Ovary (tissue), 9 donors: ENCODE measurements around the gene STAMBP. TPM values are rescaled to one million over a fixed set of nuclear protein-coding genes. Genes with fewer than 3 reads are reported as not detected.

Experiments used
- DNase-seq, 5 donors: peaks; one replicate each; pipeline ENCODE4 v3.0.0-alpha.2; 2019 to 2020
- H3K27ac ChIP-seq, 2 donors: fragments of 200-600 bp; one replicate each; pipeline versions ENCODE4 v1.5.1 to v1.8.0; 2019 to 2022
- H3K27me3 ChIP-seq: fragments of 200-600 bp; one replicate; pipeline ENCODE4 v1.8.0; 2022
- H3K36me3 ChIP-seq: fragments of 200-600 bp; sonication (generic); one replicate; pipeline ENCODE4 v1.5.1; 2019
- H3K4me1 ChIP-seq: one replicate; pipeline ENCODE4 v1.8.1; 2013; ENCODE audit warnings: mild to moderate bottlenecking, moderate library complexity; ENCODE audit not compliant: insufficient read depth
- H3K4me3 ChIP-seq: fragments of 200-600 bp; sonication (generic); one replicate; pipeline ENCODE4 v1.5.1; 2017
- H3K9me3 ChIP-seq, 2 donors: fragments of 200-600 bp in 1 of 2; sonication (generic) in 1 of 2; one replicate each; pipeline versions ENCODE4 v1.5.1 to v1.8.1; 2013 to 2019; ENCODE audit warnings: mild to moderate bottlenecking in 1 of 2, moderate library complexity in 1 of 2
- CTCF ChIP-seq, 3 donors: fragments of 450-650 bp in 2 of 3; fragments of 200-600 bp in 1 of 3; IDR thresholded peaks; one replicate each; pipeline versions ENCODE4 v1.5.1 to v1.8.0; 2016 to 2022; ENCODE audit warnings: antibody characterized with exemption in 3 of 3, mild to moderate bottlenecking in 1 of 3
- EP300 ChIP-seq: sonication (generic); formaldehyde crosslinking; IDR thresholded peaks from one replicate; pipeline ENCODE4 v1.6.1; 2017; ENCODE audit warnings: antibody characterized with exemption
- POLR2A ChIP-seq: fragments of 450-650 bp; IDR thresholded peaks from one replicate; pipeline ENCODE4 v1.6.1; 2017; ENCODE audit warnings: antibody characterized with exemption, mild to moderate bottlenecking, moderate library complexity
- WGBS, 3 donors: extraction: QIAGEN DNeasy Blood & Tissue Kit in 1 of 3; methylation state at CpG; one replicate each; pipeline versions ENCODE4 v1.1.5 to v1.1.7; 2013 to 2017; 5-methylcytosine and 5-hydroxymethylcytosine counted together
- intact Hi-C, 4 donors: fragments of 100-400 bp; cut with DNase I; formaldehyde crosslinking; loops; one replicate each; pipeline versions ENCODE4 v1.11.0 to v1.15.1; 2022 to 2023
- polyA plus RNA-seq, 2 donors: library from polyadenylated mRNA; stranded (reverse); fragments of 200-250 nt in 1 of 2; fragments of 350-450 nt in 1 of 2; fragmentation: Illumina TruSeq in 1 of 2; extraction: RNeasy Lipid Tissue Mini Kit (QIAGEN cat#74804) in 1 of 2; gene quantifications; one replicate each; pipeline ENCODE4 v1.2.3, GENCODE V29; 2013 to 2014
- total RNA-seq, 7 donors: library from RNA; depleted of rRNA in 2 of 7; stranded (reverse); fragments of >200 nt in 2 of 7; fragmentation: NEBNext Ultra II Directional in 3 of 7; extraction: Animal tissue kit (Norgen Biotek cat#: 25700) in 3 of 7; gene quantifications; one replicate each; pipeline versions ENCODE4 v1.1.0 to v1.2.4, GENCODE V29; 2016 to 2023
- donor health status: DM: no; HTN: no; CAD: no; lungs with moderate emphysema.
- donor health status: DM: no; HTN: no; CAD: no.
- donor health status: Bipolar disorder and iron deficiency.
- donor health status: DM: yes; HTN: yes; CAD: no.
- donor health status: DM: no; HTN: no; CAD: no.
- donor health status: DM: yes; HTN: yes; CAD: no.

The STAMBP gene
- total and polyA plus RNA-seq, 9 donors, result 17.0 to 67.9 (median 28.1) TPM

- no peaks in the 10 kb centered on the region for H3K36me3 ChIP-seq
- H3K27me3 ChIP-seq, result no peaks in the 10 kb centered on the region
- TF ChIP-seq EP300, result no peak
- no peak for TF ChIP-seq POLR2A
- TF ChIP-seq CTCF (IDR thresholded peaks at IDR 0.05), result no peak
- no peaks in the 10 kb centered on the region for H3K9me3 ChIP-seq
- H3K4me3 ChIP-seq, result no peak overlapping the region
- 88 to 89% (median 89%) methylated on average over 6 of the region's 6 CpGs for WGBS, 3 donors
- DNase-seq, result no peak
- intact Hi-C loops, result no loop called here
- no peak overlapping the region for H3K27ac ChIP-seq
- H3K4me1 ChIP-seq, result no peaks in the 10 kb centered on the region
Observed at GRCh38 chr2:73859721-73860586, 31.2 kb downstream of the STAMBP start.

- Histone ChIP-seq H3K9me3 (no peaks in the 10 kb centered on the region), H3K4me1 (no peaks in the 10 kb centered on the region), H3K27ac (no peak overlapping the region), H3K4me3 (no peak overlapping the region), H3K36me3 (no peaks in the 10 kb centered on the region), H3K27me3 (no peaks in the 10 kb centered on the region)
- DNase-seq, result no peak
- WGBS, 3 donors, result 62 to 80% (median 79%) methylated on average over 2 of the region's 2 CpGs
- intact Hi-C loops, result no loop called here
- TF ChIP-seq POLR2A (no peak), EP300 (no peak), CTCF (IDR thresholded peaks at IDR 0.05) (no peak)
Observed at GRCh38 chr2:73862987-73863386, 34.2 kb downstream of the STAMBP start.

- H3K36me3 ChIP-seq, result no peaks in the 10 kb centered on the region
- H3K4me3 ChIP-seq, result no peak overlapping the region
- H3K9me3 ChIP-seq, result no peaks in the 10 kb centered on the region
- no peak overlapping the region for H3K27ac ChIP-seq
- H3K27me3 ChIP-seq, result no peaks in the 10 kb centered on the region
- no peak for DNase-seq
- 56 to 66% (median 65%) methylated on average over 9 of the region's 9 CpGs for WGBS, 3 donors
- TF ChIP-seq EP300, result no peak
- no peak for TF ChIP-seq POLR2A
- H3K4me1 ChIP-seq, result no peaks in the 10 kb centered on the region
- intact Hi-C loops, result no loop called here
Observed at GRCh38 chr2:73868204-73868978, 39.6 kb downstream of the STAMBP start.

GRCh38 chr2:73870084-73870483 is 41.3 kb downstream of the STAMBP start:
- intact Hi-C loops, result no loop called here
- no peak overlapping the region for H3K4me3 ChIP-seq
- H3K27ac ChIP-seq, result no peak overlapping the region
- no peak for TF ChIP-seq POLR2A
- no peak for TF ChIP-seq CTCF (IDR thresholded peaks at IDR 0.05)
- TF ChIP-seq EP300, result no peak
- H3K4me1 ChIP-seq, result no peaks in the 10 kb centered on the region
- no peaks in the 10 kb centered on the region for H3K36me3 ChIP-seq
- no peaks in the 10 kb centered on the region for H3K9me3 ChIP-seq
- H3K27me3 ChIP-seq, result no peaks in the 10 kb centered on the region
- 14 to 16% (median 14%) methylated on average over 4 of the region's 4 CpGs for WGBS, 3 donors
- peak; percentile 60 to 66 (median 62) for DNase-seq
